ENCODE measurements around the gene PKP4. TPM values are rescaled to one million over a fixed set of nuclear protein-coding genes. Genes with fewer than 3 reads are reported as not detected.

The PKP4 gene
- total and polyA plus RNA-seq, 2 donors (not counting 1 experiment from before 2014, with no cell fraction given), result 44.5 to 56.3 TPM

DNA sequence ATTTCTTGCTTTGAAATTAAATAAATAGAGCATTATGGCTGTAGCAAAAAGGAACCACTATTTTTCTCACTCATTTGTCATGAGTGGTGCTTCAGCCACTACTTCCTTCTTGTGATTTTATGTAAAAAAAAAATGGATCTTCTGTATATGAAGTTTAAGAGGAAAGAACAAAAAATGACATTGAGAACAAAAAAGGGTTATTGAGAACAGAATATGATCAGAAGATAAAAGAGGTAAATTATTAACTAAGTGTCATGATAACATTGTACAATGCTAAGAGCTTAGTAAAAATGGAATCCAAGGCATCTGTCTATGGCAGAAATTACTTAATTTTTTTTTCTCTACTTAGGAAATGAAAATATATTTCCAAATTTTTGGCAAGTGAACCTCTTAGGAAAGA lies 103.5 kb downstream of the PKP4 start:
- no peak overlapping the region for H3K4me2 ChIP-seq (ENCODE audit: extremely low read depth, insufficient read depth, low read length)
- H3K27ac ChIP-seq (ENCODE audit: insufficient read depth, low read length), result no peak overlapping the region
- H3K4me1 ChIP-seq (ENCODE audit: control insufficient read depth, extremely low read depth, insufficient read depth, low read length), result no peaks in the 10 kb centered on the region
- H3K79me2 ChIP-seq (ENCODE audit: control insufficient read depth, insufficient read depth, low read length), result no peaks in the 10 kb centered on the region
- H3K9ac ChIP-seq (ENCODE audit: insufficient read depth, low read length), result no peak overlapping the region
- no peak for DNase-seq (ENCODE audit: low read depth in 2 of 2)
- no peaks in the 10 kb centered on the region for H4K20me1 ChIP-seq (ENCODE audit: control insufficient read depth, extremely low read depth, insufficient read depth, low read length)
- TF ChIP-seq EZH2 (IDR thresholded peaks at IDR 0.05; ENCODE audit: low read length, missing control alignments), result no peak
- no peak for TF ChIP-seq CTCF (conservative IDR thresholded peaks at IDR 0.05 in 1 of 2, IDR thresholded peaks at IDR 0.05 in 1 of 2; ENCODE audit: low read depth in 1 of 2, low read length in 2 of 2)
- no peaks in the 10 kb centered on the region for H3K9me3 ChIP-seq (ENCODE audit: control insufficient read depth, insufficient read depth, low read depth, low read length)
- H3K4me3 ChIP-seq (replicated peaks in 1 of 4; ENCODE audit: control extremely low read depth in 1 of 4, insufficient read depth in 1 of 4, low read depth in 3 of 4, low read length in 4 of 4), result no peak overlapping the region
- no peaks in the 10 kb centered on the region for H3K36me3 ChIP-seq (ENCODE audit: control insufficient read depth, insufficient read depth, low read length)
- H2AFZ ChIP-seq (ENCODE audit: low read length), result no peak overlapping the region
- no peaks in the 10 kb centered on the region for H3K27me3 ChIP-seq (ENCODE audit: control insufficient read depth, insufficient read depth, low read length)

- Histone ChIP-seq H3K79me2 (ENCODE audit: control insufficient read depth, insufficient read depth, low read length) (no peaks in the 10 kb centered on the region), H3K4me3 (replicated peaks in 1 of 4; ENCODE audit: control extremely low read depth in 1 of 4, insufficient read depth in 1 of 4, low read depth in 3 of 4, low read length in 4 of 4) (no peak overlapping the region), H3K4me2 (ENCODE audit: extremely low read depth, insufficient read depth, low read length) (no peak overlapping the region), H3K27me3 (ENCODE audit: control insufficient read depth, insufficient read depth, low read length) (no peaks in the 10 kb centered on the region), H3K27ac (ENCODE audit: insufficient read depth, low read length) (no peak overlapping the region), H4K20me1 (ENCODE audit: control insufficient read depth, extremely low read depth, insufficient read depth, low read length) (no peaks in the 10 kb centered on the region), H3K9ac (ENCODE audit: insufficient read depth, low read length) (no peak overlapping the region), H3K9me3 (ENCODE audit: control insufficient read depth, insufficient read depth, low read depth, low read length) (no peaks in the 10 kb centered on the region), H3K4me1 (ENCODE audit: control insufficient read depth, extremely low read depth, insufficient read depth, low read length) (no peaks in the 10 kb centered on the region), H3K36me3 (ENCODE audit: control insufficient read depth, insufficient read depth, low read length) (no peaks in the 10 kb centered on the region), H2AFZ (ENCODE audit: low read length) (no peak overlapping the region)
- TF ChIP-seq EZH2 (IDR thresholded peaks at IDR 0.05; ENCODE audit: low read length, missing control alignments), result no peak
- TF ChIP-seq CTCF (conservative IDR thresholded peaks at IDR 0.05 in 1 of 2, IDR thresholded peaks at IDR 0.05 in 1 of 2; ENCODE audit: low read depth in 1 of 2, low read length in 2 of 2), result no peak
- no peak for DNase-seq (ENCODE audit: low read depth in 2 of 2)
Observed at GRCh38 chr2:158561054-158561453, 104.3 kb downstream of the PKP4 start.

DNA sequence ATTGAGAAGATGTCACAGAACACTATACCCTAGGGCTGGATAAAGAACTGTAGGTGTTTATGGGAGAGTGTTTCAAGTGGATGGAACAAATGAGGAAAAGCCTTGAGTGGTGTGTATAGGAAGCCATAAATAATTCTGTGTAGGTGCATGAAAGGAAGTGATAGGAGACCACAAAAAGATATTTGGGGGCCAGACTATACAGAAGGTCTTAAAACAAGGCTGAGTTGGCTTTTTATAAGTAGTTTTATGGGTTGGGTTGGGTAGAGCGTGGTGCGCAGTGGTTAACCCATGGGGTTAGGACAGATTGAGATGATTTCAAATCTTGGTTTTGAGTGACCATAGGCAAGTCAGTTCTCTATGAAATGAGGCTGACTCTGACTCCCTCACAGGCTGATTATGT lies 110.5 kb downstream of the PKP4 start:
- Histone ChIP-seq H3K4me3 (replicated peaks in 1 of 4; ENCODE audit: control extremely low read depth in 1 of 4, insufficient read depth in 1 of 4, low read depth in 3 of 4, low read length in 4 of 4) (no peak overlapping the region), H3K27ac (ENCODE audit: insufficient read depth, low read length) (no peak overlapping the region), H3K4me2 (ENCODE audit: extremely low read depth, insufficient read depth, low read length) (no peak overlapping the region), H2AFZ (ENCODE audit: low read length) (no peak overlapping the region), H3K36me3 (ENCODE audit: control insufficient read depth, insufficient read depth, low read length) (no peaks in the 10 kb centered on the region), H3K79me2 (ENCODE audit: control insufficient read depth, insufficient read depth, low read length) (no peaks in the 10 kb centered on the region), H3K4me1 (ENCODE audit: control insufficient read depth, extremely low read depth, insufficient read depth, low read length) (no peaks in the 10 kb centered on the region), H3K9me3 (ENCODE audit: control insufficient read depth, insufficient read depth, low read depth, low read length) (no peaks in the 10 kb centered on the region), H3K9ac (ENCODE audit: insufficient read depth, low read length) (no peak overlapping the region), H3K27me3 (ENCODE audit: control insufficient read depth, insufficient read depth, low read length) (no peaks in the 10 kb centered on the region), H4K20me1 (ENCODE audit: control insufficient read depth, extremely low read depth, insufficient read depth, low read length) (no peaks in the 10 kb centered on the region)
- no peak for DNase-seq (ENCODE audit: low read depth in 2 of 2)
- no peak for TF ChIP-seq EZH2 (IDR thresholded peaks at IDR 0.05; ENCODE audit: low read length, missing control alignments)
- no peak for TF ChIP-seq CTCF (conservative IDR thresholded peaks at IDR 0.05 in 1 of 2, IDR thresholded peaks at IDR 0.05 in 1 of 2; ENCODE audit: low read depth in 1 of 2, low read length in 2 of 2)
